Measurements from ENCODE around the gene FGF22.
"Not testable (repeated sequence)": the region's sequence is repeated elsewhere in the genome, so short reads cannot be mapped to it uniquely, and the experiment has no call there.

FGF22 gene

GRCh38 chr19:607301-608154 is 32.2 kb upstream of the FGF22 start:
- DNase-seq (ENCODE audit: low spot score) = no peak

- no peak for DNase-seq (ENCODE audit: low spot score)
Measured at GRCh38 chr19:608155-609003, 31.3 kb upstream of the FGF22 start.

- DNase-seq (ENCODE audit: low spot score) = no peak
Measured at GRCh38 chr19:609004-609346, 30.7 kb upstream of the FGF22 start.

GRCh38 chr19:610071-610800 is 29.4 kb upstream of the FGF22 start:
- no peak for DNase-seq (ENCODE audit: low spot score)

GRCh38 chr19:610801-611480 is 28.7 kb upstream of the FGF22 start:
- DNase-seq (ENCODE audit: low spot score) = no peak

- DNase-seq (ENCODE audit: low spot score) = no peak
Measured at GRCh38 chr19:611481-611868, 28.2 kb upstream of the FGF22 start.

GRCh38 chr19:612941-613340 is 26.7 kb upstream of the FGF22 start:
- DNase-seq (ENCODE audit: low spot score) = no peak

GRCh38 chr19:613732-614567 is 25.7 kb upstream of the FGF22 start:
- DNase-seq (ENCODE audit: low spot score) = no peak

GRCh38 chr19:615619-616018 is 24.1 kb upstream of the FGF22 start:
- no peak for DNase-seq (ENCODE audit: low spot score)

- DNase-seq (ENCODE audit: low spot score) = no peak
Measured at GRCh38 chr19:616062-616700, 23.5 kb upstream of the FGF22 start.

- no peak for DNase-seq (ENCODE audit: low spot score)
Measured at GRCh38 chr19:616747-617526, 22.7 kb upstream of the FGF22 start.

- no peak for DNase-seq (ENCODE audit: low spot score)
Measured at GRCh38 chr19:617551-618246, 22.0 kb upstream of the FGF22 start.

GRCh38 chr19:618247-618619 is 21.4 kb upstream of the FGF22 start:
- no peak for DNase-seq (ENCODE audit: low spot score)

GRCh38 chr19:618674-619285 is 20.9 kb upstream of the FGF22 start:
- DNase-seq (ENCODE audit: low spot score) = no peak

GRCh38 chr19:619286-620002 is 20.2 kb upstream of the FGF22 start:
- no peak for DNase-seq (ENCODE audit: low spot score)

GRCh38 chr19:620166-620862 is 19.4 kb upstream of the FGF22 start:
- no peak for DNase-seq (ENCODE audit: low spot score)

GRCh38 chr19:621191-621590 is 18.5 kb upstream of the FGF22 start:
- DNase-seq (ENCODE audit: low spot score) = not testable (repeated sequence)

- DNase-seq (ENCODE audit: low spot score) = no peak
Measured at GRCh38 chr19:621819-622218, 17.9 kb upstream of the FGF22 start.

All from ecto neural progenitor cell (in vitro differentiated cells).